GM23338 (cell line): ENCODE results near the gene DNAL1. TPM values are rescaled to one million over a fixed set of nuclear protein-coding genes. Genes with fewer than 3 reads are reported as not detected.

ENCODE experiments used
- ATAC-seq: fragments of 200-7000 bp; cut with Tn5 transposase; 3 replicates; pipeline ENCODE4 v1.9.1; 2020
- DNase-seq: peaks from one replicate; pipeline ENCODE4 v3.0.0-alpha.2; 2015; ENCODE audit warnings: low spot score
- H2AFZ ChIP-seq: fragments of 200-600 bp; sonication (generic); 2 replicates; pipeline ENCODE4 v1.8.0; 2016; ENCODE audit warnings: antibody characterized with exemption, mild to moderate bottlenecking, moderate library complexity
- H3F3A ChIP-seq: fragments of 200-600 bp; sonication (generic); replicated peaks from 2 replicates; pipeline ENCODE4 v1.8.0; 2017; ENCODE audit warnings: antibody characterized with exemption, mixed run types, low read depth
- H3K27ac ChIP-seq: fragments of 200-600 bp; sonication (generic); 2 replicates; pipeline ENCODE4 v1.6.1; 2016; ENCODE audit warnings: low read depth
- H3K27me3 ChIP-seq: fragments of 200-600 bp; sonication (generic); 2 replicates; pipeline ENCODE4 v1.8.0; 2016; ENCODE audit warnings: mild to moderate bottlenecking, mixed run types, moderate library complexity; ENCODE audit not compliant: insufficient read depth
- H3K36me3 ChIP-seq: fragments of 200-600 bp; sonication (generic); 2 replicates; pipeline ENCODE4 v1.8.0; 2016; ENCODE audit warnings: mild to moderate bottlenecking; ENCODE audit not compliant: insufficient read depth
- H3K4me1 ChIP-seq: fragments of 200-600 bp; sonication (generic); 2 replicates; pipeline ENCODE4 v1.8.0; 2016; ENCODE audit warnings: mild to moderate bottlenecking, moderate library complexity; ENCODE audit not compliant: insufficient read depth
- H3K4me2 ChIP-seq: fragments of 200-600 bp; sonication (generic); 2 replicates; pipeline ENCODE4 v1.7.1; 2017; ENCODE audit warnings: mixed run types
- H3K4me3 ChIP-seq: fragments of 200-600 bp; sonication (generic); 2 replicates; pipeline ENCODE4 v1.6.1; 2016; ENCODE audit warnings: mixed run types
- H3K79me2 ChIP-seq: fragments of 200-600 bp; sonication (generic); replicated peaks from 2 replicates; pipeline ENCODE4 v1.8.0; 2017; ENCODE audit warnings: mild to moderate bottlenecking; ENCODE audit not compliant: insufficient read depth
- H3K9me2 ChIP-seq: fragments of 200-600 bp; sonication (generic); 2 replicates; pipeline ENCODE4 v1.8.0; 2017; ENCODE audit not compliant: insufficient read depth
- H4K20me1 ChIP-seq: fragments of 200-600 bp; sonication (generic); replicated peaks from 2 replicates; pipeline ENCODE4 v1.8.0; 2017; ENCODE audit warnings: mild to moderate bottlenecking; ENCODE audit not compliant: insufficient read depth
- H3K27ac Mint-ChIP-seq: 2 replicates; pipeline ENCODE4 v1.8.0; 2020; ENCODE audit warnings: inconsistent platforms, mild to moderate bottlenecking, moderate library complexity, mixed read lengths
- H3K27me3 Mint-ChIP-seq: 3 replicates; pipeline ENCODE4 v1.8.0; 2022; ENCODE audit warnings: low read depth, mild to moderate bottlenecking, moderate library complexity, mixed read lengths, inconsistent platforms; ENCODE audit not compliant: insufficient read depth, poor library complexity
- H3K36me3 Mint-ChIP-seq: 3 replicates; pipeline ENCODE4 v1.8.0; 2021; ENCODE audit warnings: low read depth, mild to moderate bottlenecking, inconsistent platforms, moderate library complexity, mixed read lengths
- H3K4me1 Mint-ChIP-seq: 3 replicates; pipeline ENCODE4 v1.8.0; 2020; ENCODE audit warnings: mild to moderate bottlenecking, inconsistent platforms, mixed read lengths
- H3K4me3 Mint-ChIP-seq: 3 replicates; pipeline ENCODE4 v1.8.0; 2021; ENCODE audit warnings: moderate library complexity, mild to moderate bottlenecking, inconsistent platforms, mixed read lengths
- H3K9me3 Mint-ChIP-seq: 3 replicates; pipeline ENCODE4 v1.8.0; 2020; ENCODE audit warnings: moderate library complexity, mild to moderate bottlenecking, inconsistent platforms, mixed read lengths
- CREB1 ChIP-seq: fragments of 250-450 bp; sonication (Bioruptor Pico); IDR thresholded peaks from 2 replicates; pipeline ENCODE4 v1.5.0; 2020; ENCODE audit warnings: low read depth, mild to moderate bottlenecking, moderate library complexity
- CTCF ChIP-seq, 2 experiments: fragments of 200-600 bp in 1 of 2; sonication (generic) in 1 of 2; conservative IDR thresholded peaks; 2 replicates each; pipeline versions ENCODE4 v1.5.1 to v1.6.1; 2016 to 2017; ENCODE audit warnings: antibody characterized with exemption in 2 of 2, low read depth in 2 of 2, mild to moderate bottlenecking in 2 of 2, moderate library complexity in 1 of 2
- ETS1 ChIP-seq: IDR thresholded peaks from 2 replicates; pipeline ENCODE4 v1.6.1; 2016; ENCODE audit warnings: antibody characterized with exemption
- EZH2 ChIP-seq: fragments of 200-600 bp; sonication (generic); IDR thresholded peaks from one replicate; pipeline ENCODE4 v1.8.0; 2017; ENCODE audit warnings: antibody characterized with exemption, mild to moderate bottlenecking, low read depth; ENCODE audit not compliant: unreplicated experiment
- EZH2phosphoT487 ChIP-seq: fragments of 200-600 bp; sonication (generic); IDR thresholded peaks from one replicate; pipeline ENCODE4 v1.8.1; 2018; ENCODE audit warnings: antibody characterized with exemption; ENCODE audit not compliant: unreplicated experiment
- JUNB ChIP-seq: IDR thresholded peaks from one replicate; pipeline ENCODE4 v1.6.1; 2016; ENCODE audit warnings: antibody characterized with exemption; ENCODE audit not compliant: unreplicated experiment
- NANOG ChIP-seq: IDR thresholded peaks from 2 replicates; pipeline ENCODE4 v1.6.1; 2016; ENCODE audit warnings: antibody characterized with exemption, borderline replicate concordance
- POLR2AphosphoS5 ChIP-seq: IDR thresholded peaks from 2 replicates; pipeline ENCODE4 v1.6.1; 2016; ENCODE audit warnings: antibody characterized with exemption, low read depth
- REST ChIP-seq: IDR thresholded peaks from one replicate; pipeline ENCODE4 v1.6.1; 2018; ENCODE audit warnings: antibody characterized with exemption; ENCODE audit not compliant: unreplicated experiment
- STAT1 ChIP-seq: IDR thresholded peaks from one replicate; pipeline ENCODE4 v1.6.1; 2016; ENCODE audit warnings: antibody characterized with exemption; ENCODE audit not compliant: unreplicated experiment
- ZNF114 ChIP-seq: fragments of 250-450 bp; sonication (Bioruptor Pico); IDR thresholded peaks from 2 replicates; pipeline ENCODE4 v1.5.0; 2020; ENCODE audit warnings: mild to moderate bottlenecking, moderate library complexity
- ZNF331 ChIP-seq: fragments of 250-450 bp; sonication (Bioruptor Pico); IDR thresholded peaks from 2 replicates; pipeline ENCODE4 v1.5.0; 2020; ENCODE audit warnings: low read depth, mild to moderate bottlenecking, moderate library complexity
- ZNF462 ChIP-seq: fragments of 250-450 bp; sonication (Bioruptor Pico); IDR thresholded peaks from 2 replicates; pipeline ENCODE4 v1.5.0; 2020; ENCODE audit warnings: mild to moderate bottlenecking, moderate library complexity
- polyA plus RNA-seq: library from polyadenylated mRNA; unstranded; fragments of >200 nt; fragmentation: Nextera tagmentation; extraction: Ambion mirVana; gene quantifications from 2 replicates; pipeline ENCODE4 v1.2.1, GENCODE V29; 2016
- total RNA-seq: library from RNA; depleted of rRNA; stranded (reverse); fragments of >200 nt; shearing (Covaris generic); gene quantifications from 2 replicates; pipeline ENCODE4 v1.2.3, GENCODE V29; 2014

Gene DNAL1
- total and polyA plus RNA-seq, 2 experiments from 2014 or later: 7.6 to 29.3 TPM

- Histone ChIP-seq H3K27ac (no peak overlapping the region), H3K27me3 (no peaks in the 10 kb centered on the region), H3K4me2 (no peak overlapping the region), H3K36me3 (no peaks in the 10 kb centered on the region), H2AFZ (no peak overlapping the region), H3F3A (no peaks in the 10 kb centered on the region), H3K9me2 (no peaks in the 10 kb centered on the region), H3K79me2 (no peaks in the 10 kb centered on the region), H4K20me1 (no peaks in the 10 kb centered on the region), H3K4me1 (no peaks in the 10 kb centered on the region), H3K4me3 (no peak overlapping the region)
- Mint-ChIP-seq H3K27me3 (no peaks in the 10 kb centered on the region), H3K4me1 (no peaks in the 10 kb centered on the region; the same call in 1 of the 3 replicates), H3K27ac (no peak overlapping the region), H3K4me3 (no peak overlapping the region), H3K9me3 (peaks cover 4% of the 10 kb centered on the region; the same call in 1 of the 3 replicates), H3K36me3 (peaks cover 9% of the 10 kb centered on the region; the same call in 2 of the 3 replicates)
- DNase-seq (no peak), ATAC-seq (no peak)
- no peak for TF ChIP-seq ZNF331
- TF ChIP-seq ZNF114: no peak
- TF ChIP-seq NANOG: no peak
- no peak for TF ChIP-seq EZH2
- TF ChIP-seq STAT1: no peak
- TF ChIP-seq CREB1 (CRISPR knock-in tag): no peak
- TF ChIP-seq POLR2AphosphoS5: no peak
- TF ChIP-seq REST: no peak
- TF ChIP-seq CTCF (conservative IDR thresholded peaks at IDR 0.05; ENCODE audit: low read depth in 2 of 2): no peak
- TF ChIP-seq ETS1: no peak
- no peak for TF ChIP-seq JUNB
- TF ChIP-seq ZNF462 (CRISPR knock-in tag): no peak
- no peak for TF ChIP-seq EZH2phosphoT487
Measured at GRCh38 chr14:73627151-73627558, 17.6 kb upstream of the DNAL1 start.
